GM19099 (cell line): ENCODE results near the gene POLD4.

Experiments
- POLR2A ChIP-seq: IDR thresholded peaks from 3 replicates; pipeline ENCODE4 v1.6.1; 2011; ENCODE audit warnings: low read depth; ENCODE audit not compliant: insufficient read length; ENCODE audit errors: extremely low read depth

Gene POLD4

DNA sequence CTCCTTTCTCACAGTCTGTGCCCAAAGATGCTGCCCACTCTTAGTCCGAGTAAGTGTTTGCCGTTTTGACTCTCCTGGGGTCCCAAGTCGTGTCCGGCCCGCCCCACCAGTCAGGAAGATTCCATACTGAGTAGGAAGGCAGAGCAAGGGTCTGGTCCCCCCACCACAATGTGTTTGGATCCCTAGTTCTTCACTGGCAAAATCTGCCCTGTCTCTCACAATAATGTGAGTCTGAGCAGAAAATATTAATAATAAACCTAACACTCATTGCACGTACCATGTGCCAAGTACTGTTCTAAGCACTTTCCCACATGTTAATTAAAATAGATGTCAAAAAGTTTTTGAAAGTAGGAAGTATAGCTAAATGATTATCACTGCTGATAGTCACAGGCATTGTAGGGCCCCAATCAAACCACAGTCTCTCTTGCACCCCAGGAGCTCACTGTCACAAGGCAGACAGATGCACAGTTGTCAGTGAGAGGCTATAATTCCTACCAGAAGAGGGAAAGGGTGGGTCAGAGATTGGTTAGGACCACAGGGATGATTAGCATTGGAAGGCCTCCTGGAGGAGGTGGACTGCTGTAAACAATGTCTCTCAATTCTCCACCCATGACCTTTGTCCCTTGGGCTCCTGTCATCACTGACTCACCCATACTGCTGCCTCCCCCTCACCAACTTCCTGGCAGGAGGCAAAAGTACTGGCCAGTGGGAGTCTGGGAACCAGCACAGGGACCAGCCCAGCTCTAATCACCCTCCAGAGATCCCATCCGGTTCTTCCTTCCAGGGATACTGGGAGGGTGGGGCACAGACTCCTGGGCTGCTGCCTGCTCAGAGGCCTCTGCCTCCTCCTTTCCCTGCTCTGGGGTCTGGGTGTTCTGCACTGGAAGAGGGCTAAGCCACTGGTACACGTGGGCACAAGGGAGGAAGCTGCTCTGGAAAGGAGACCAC, 1.0 kb upstream of the POLD4 start:
- TF ChIP-seq POLR2A: peak; percentile 37

DNA sequence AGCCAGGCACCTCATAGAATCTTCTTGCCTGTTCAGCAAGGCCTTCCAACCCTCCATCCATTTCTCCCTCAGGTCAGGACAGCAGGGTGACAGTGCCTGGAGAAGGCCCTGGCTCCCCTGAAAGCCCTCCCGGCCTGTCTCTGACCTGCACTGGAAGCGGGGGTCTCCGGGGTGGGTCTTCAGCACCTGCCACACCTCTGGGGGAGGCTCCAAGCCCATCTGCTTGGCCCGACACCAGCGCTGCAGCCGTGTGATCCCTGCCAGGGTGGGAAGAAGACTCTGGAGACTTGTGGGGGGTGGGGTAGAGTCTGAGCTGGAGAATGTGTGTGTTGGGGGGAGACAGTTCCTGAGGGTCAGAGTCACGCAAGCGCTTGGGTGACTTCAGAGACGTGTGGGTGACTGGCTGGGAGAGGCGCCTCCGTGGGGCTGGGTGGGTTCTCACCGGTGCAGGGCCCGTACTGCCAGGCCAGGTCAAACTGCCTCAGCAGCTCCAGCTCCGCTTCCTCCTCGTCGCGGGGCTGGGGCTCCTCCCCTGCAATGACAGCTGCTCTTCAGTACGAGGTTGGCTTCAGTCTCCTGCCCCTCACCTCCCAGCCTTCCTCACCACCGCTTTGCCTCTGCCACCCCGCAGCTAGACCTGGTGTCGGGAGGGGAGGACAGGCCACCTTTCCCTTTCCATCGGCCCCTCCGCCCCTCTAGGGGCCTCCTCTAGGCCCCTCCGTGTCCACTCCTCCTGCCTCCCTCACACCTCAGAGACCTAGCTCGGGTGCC, 615 bp downstream of the POLD4 start:
- TF ChIP-seq POLR2A: peak; percentile 57

DNA sequence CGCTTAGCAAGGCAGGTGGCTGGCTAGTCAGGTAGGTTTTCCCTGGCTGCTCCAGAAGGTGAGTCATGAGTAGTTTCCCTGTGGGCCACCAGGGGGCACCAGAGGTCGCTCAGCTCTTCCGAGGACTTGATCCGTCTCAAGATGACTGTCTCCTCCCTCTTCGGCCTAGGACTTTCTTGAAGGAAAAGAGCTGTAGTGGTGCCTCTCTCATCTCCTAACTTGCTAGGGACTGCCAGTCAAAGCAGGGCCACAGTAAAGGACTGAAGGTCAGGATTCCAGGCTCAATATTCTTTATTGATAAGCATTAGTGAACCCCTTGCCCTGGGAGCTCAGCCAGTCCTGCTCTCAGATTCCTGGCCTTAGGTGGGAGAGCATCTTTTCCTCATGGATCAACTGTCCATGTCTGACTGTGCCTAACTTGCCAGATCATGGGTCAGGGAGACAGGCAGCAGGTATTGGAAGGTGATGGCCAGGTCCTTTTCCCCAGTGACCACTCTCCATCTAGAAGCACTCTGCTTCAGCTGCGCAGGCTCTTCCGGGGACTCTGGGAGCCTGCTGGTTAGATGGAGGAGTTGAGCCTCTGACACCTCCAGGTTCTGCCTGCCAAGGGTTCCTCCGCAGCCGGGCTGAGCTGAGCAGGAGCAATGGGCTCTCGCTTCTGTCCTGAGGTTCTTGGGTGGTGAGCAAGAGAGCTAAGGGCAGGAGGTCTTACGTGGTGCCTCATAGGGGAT, 1.9 kb downstream of the POLD4 start:
- TF ChIP-seq POLR2A: peak; percentile 39

DNA sequence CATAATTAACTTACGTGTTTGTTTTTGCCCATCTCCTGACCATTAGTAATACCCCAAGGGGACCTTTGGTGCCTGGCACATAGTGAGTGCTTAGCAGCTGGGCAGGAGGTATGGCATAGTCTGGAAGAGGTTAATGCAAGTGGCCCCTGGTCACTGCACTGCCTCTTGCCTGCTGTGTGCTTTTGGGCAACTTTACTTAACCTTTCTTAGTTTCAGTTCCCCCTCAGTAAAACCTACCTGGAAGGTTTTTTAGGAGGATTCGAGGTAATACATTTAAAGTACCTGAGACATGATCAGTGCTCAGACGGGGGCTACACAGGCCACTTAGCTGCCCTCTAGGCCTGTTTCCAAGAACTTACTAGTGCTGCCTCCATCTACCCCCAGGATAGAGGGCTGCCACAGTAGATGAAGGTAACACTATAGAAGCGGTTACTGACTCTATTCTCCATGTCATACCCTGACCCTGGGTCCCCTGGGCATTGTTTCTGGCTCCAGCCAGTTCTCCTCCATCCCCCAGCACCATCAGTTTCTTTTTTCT, 3.3 kb downstream of the POLD4 start:
- no peak for TF ChIP-seq POLR2A

DNA sequence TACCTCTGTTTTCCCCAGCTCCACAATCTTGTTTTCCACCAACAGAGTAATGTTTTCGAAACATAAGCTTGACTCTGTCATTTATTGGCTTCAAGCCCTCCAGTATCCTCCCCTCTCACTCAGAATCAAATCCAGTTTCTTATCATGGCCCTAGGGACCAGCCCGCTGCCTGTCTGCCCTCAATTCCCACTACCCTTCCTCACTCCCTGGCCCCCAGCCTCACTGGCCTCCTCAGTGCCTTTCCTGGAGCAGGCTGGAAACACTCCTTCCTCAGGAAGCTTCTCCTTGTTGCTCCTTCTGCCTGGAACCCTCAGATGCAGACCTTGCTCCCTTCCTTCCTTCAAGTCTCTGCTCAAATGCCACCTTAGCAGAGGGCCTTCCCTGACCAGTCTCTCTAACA, 3.9 kb downstream of the POLD4 start:
- no peak for TF ChIP-seq POLR2A

DNA sequence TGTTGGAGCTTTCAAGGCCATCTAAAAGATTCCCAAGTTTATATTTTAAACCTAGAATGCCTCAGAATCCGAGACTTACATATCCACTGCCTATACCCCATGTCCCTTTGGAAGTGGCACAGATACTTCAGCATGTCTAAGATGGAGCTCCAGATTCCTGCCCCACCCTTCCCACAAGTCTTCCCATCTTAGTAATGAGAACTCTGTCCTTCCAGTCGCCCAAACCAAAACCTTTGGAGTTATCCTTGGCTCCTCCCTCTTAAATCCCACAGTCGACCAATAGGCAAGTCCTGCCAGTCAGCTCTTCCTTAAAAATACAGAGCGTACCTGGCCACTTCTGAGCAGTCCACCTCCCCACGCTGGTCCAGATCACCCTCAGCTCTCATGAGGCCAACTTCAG, 4.3 kb downstream of the POLD4 start:
- no peak for TF ChIP-seq POLR2A

DNA sequence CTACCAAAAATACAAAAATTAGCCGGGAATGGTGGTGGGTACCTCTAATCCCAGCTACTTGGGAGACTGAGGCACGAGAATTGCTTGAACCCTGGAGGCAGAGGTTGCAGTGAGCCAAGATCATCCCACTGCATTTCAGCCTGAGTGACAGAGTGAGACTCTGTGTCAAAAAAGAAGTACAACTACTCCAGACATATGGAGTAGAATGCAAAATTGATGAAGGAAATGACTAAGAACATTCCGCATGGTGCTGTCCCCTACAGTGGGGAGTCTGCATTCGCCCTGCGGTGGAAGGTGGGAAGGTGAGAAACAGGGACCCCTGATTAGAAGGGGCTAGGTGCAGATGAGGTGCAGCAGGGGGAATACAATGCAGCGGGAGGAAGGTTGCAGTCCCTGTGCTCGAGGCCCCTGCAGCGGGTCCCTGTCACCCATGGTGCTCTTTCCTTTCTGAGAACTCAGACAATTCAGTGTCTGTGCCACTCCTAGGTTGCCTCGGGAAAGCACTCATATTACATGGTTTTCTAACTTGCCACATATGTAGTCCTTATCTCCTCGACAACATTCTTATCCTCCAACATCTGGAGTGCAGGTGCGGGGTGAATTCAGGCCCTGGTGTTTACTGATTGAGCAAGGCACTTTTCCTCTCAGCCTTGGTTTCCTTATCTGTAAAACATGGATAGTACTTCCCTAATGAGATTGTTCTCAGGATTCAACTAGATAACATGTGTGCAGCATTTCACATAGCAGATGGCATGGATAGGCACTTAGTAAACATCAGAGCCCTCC, 5.2 kb downstream of the POLD4 start:
- no peak for TF ChIP-seq POLR2A

DNA sequence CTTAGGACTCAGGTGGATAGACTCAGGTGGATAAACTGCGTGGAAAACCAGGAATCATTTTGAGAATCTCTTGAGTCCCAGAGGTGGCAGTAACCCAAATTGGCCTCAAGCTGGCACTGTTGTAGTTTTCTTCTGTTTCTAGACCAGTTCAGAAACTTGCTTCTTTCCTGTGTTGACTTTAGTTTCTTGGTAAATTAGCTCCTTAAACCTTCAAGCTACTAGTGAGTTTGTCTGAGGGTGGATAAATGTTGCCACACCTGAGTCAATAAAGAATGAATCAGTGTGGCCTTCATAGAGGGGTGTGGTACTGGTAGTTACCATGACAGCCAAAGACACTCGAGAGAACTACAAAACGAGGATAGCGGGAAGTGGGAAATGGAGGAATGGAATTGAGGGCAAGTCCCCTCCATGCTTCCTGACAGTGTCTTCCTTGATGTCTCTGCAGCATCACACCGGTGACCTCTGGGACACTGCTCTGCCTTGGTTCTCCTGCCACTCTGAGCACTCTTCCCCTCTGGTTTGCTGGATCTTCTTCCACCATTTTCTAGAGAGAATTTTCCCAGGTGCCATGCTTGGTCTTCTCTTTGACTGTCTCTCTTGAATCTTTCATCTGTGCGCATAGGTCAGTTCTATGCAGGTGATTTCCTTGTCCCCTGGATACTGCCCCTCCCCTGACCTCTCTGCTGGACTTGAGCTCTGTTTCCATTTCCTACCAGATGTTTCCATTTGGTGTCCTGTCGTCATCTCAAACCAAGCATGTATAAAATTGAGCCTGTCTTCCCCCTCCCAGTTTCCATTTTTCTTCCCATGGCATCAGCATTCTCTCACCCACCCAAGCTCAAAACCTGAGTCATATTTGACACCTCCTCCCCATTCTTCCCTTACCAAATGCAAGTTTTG, 7.2 kb downstream of the POLD4 start:
- no peak for TF ChIP-seq POLR2A

DNA sequence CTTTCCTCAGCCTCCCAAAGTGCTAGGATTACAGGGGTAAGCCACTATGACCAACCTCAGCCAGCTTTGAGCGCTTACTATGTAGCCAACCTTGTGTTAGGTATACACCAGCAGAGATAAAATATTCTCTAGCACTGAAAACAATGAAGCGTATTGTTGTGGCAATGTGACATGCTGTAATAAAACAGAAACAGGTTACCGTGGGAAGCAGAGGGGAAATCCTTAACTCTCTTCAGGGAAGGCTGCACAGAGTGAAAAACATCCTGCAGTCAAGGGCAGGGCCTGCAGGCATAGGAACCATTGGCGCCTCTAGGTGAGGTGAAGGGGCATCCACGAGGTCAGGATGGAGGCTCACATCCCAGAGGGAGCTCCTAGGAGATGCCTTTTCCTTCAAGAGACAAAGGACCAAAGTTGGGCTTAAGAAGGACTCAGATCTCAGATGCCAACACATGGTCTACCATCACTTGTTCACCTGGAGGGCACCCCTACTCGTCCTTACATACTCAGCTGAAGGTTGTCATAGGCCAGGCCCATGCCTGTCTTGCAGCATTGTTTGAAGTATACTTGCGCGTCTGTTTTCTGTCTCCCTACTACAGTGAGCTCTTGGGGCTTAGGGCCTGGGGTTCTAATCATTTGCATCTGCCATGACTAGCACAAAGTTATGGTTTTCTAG, 8.0 kb downstream of the POLD4 start:
- no peak for TF ChIP-seq POLR2A

DNA sequence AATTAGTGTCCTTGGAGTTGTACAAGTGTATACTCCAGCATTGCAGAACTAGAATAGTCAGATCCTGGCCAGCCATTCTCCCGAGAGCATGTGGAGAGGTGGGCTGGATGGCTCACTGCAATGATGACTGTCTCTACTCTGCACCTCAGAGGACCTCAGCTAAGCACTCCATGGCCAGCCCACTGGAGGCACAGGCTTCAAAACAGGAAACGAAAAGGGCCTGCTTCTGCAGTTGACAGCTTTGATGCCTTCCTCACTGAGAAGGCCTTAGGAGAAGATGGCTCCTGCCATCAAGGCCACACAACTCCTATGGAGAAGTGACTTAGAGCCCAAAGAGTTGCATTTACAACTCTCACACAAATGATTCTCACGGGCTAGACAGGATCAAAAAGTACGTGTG, 9.1 kb downstream of the POLD4 start:
- no peak for TF ChIP-seq POLR2A

DNA sequence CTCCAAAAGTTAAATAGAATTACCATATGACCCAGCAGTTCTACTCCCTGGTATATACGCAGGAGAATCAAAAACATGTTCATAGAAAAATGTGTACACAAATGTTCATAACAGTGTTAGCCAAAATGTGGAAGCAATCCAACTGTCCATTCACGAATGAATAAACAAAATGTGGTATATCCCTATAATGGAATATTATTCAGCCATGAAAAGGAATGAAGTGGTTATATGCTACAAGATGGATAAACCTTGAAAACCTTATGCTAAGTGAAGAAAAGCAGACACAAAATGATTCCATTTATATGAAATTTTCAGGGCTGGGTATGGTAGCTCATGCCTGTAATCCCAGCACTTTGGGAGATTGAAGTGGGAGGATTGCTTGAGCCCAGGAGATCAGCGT, 16.1 kb downstream of the POLD4 start:
- no peak for TF ChIP-seq POLR2A

DNA sequence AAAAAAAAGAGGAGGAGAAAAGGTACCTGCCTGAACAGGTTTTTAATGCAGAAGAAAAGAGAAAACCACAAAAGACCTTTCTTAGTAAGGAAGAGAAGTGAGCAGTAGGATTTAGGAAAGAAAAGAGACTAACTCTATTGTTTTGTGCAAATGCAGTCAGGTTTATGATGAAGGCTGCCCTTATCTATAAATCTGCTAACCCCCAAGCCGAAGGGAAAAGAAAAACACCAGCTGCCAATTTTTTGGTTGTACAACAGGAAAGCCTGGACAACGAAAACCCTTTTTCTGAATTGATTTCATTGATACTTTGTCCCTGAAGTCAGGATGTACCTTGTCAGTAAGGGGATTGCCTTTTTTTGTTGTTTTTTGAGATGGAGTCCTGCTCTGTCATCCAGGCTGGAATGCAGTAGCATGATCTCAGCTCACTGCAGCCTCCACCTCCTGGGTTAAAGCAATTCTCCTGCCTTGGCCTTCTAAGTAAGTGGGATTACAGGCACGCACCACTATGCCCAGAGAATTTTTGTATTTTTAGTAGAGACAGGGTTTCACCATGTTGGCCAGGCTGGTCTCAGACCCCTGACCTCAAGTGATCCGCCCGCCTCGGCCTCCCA, 21.2 kb downstream of the POLD4 start:
- no peak for TF ChIP-seq POLR2A
